NCI-H1694 (cell line): ENCODE results near the gene FOXC1.

Experiments
- DNase-seq: peaks from one replicate; lab custom pipeline; 2025; lab: John Stamatoyannopoulos, UW

FOXC1 gene

DNA sequence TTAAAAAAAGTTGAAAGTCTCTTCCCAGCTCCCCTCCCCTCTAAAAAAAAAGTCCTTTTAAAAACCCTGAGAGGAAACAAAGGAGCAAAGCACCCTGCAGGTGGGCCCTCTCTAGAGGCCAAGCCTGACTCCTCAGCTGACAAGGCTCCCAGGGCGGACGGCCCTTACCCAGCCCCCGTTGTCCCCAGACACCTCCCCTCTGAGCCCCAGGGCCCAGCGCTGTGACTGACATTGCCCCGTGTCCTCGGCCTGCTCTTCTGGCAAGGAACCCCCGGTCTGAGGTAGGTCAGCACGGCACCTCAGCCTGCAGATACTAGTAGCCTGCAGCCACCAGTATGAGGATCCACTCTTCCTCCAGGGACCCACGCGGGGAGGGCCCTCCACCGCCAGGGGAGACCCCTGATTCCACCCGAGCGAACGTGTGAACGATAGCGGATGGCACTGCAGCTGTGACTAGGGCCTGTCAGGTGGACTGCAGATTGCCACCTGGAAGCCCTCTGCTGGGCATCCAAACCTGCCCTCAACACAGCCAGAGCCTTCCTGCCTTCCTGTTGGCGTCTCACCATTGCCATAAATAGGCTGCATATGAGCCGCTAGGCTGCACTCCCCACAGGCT, 34.2 kb downstream of the FOXC1 start:
- no peak for DNase-seq

DNA sequence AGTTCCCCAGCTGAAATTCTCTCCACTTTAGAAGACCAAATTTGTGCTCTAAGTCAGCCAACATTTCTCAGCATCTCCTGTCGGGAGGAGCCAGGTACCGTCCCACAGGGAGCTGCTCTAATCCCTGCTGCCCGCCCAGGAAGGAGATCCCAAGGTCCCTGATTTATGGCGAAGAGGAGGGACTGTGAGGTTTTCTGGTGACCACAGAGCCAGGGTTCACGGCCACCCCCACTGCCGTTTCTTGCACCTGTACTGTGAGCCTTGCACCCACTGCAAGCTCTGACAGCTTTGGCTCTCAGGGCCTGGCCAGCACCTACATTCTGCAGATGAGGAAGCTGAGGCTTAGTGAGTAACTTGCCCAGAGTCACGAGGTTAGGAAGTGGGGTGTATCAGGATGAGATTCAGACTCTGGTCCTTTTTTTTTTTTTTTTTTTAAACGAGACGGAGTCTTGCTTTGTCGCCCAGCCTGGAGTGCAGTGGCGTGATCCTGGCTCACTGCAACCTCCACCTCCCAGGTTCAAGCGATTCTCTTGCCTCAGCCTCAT, 34.9 kb downstream of the FOXC1 start:
- no peak for DNase-seq

DNA sequence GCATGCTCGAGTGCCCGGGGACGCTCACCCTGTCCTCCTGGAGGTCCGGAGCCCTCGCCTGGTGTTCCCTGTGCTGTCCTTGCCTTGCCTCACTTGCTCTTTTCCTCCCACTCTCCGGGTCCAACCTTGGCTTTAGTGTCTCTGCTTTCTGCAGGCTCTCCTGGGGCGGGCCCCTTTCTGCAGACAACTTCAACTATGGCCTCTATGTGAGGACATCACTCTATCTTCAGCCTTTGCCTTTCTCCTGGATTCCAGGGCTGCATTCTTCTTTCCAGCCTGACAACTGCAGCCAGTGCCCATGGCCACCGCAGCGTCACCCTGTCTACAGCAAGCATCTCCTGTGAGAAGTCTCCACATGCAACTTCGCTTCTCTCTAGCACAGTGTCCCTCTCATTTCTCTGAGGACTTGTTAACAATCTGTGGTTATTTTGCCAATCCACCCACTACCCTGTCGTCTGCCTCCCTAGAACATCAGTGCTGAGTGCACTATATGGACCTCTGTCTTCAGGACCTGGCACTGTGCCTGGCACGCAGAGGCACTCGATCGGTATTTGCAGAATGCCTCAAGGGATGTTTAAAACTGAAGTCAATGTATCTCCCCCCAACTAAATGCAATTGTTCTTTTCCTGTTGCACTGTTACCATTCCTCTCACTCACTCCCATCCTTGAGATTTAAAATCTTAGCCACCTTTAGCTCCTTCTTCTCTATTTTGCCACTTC, 35.9 kb downstream of the FOXC1 start:
- DNase-seq = no peak

DNA sequence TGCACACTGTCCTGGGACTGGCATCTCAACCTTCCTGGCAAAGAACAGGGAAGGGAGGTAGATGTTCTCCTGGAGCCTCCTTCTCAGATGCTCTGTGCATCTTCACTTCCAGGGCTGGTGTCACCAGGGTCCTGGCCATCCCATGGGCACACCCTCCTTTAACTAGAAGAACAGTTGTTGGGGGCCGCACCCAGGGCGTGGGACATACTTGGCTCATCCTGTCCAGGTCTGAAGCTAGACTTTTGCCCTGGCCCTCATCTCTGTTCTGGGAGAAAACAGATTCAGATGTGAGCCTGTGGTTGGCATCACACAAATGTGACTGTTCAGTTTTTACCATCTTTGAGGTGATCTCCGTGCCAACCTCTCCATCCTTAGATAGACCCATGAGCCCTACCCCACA, 41.6 kb downstream of the FOXC1 start:
- DNase-seq = no peak

DNA sequence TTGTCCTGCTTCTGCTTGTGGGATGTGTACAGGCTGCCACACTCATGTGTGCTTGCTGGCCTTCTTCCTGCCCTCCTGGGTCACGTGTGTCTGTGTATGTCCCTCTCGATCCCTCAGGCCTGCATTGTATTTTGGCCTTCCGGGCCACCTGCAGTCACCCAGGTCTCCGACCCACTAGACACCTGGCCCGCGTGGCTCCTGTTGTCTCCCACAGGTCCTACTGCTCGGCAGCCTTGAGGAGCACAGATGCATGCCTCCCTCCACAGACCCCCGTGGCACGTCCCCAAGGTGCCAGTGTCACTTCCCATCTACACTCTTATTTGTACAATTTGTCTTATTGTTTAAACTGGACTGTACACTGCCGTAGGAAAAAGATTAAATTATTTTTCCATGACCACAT, 43.1 kb downstream of the FOXC1 start:
- DNase-seq = no peak

DNA sequence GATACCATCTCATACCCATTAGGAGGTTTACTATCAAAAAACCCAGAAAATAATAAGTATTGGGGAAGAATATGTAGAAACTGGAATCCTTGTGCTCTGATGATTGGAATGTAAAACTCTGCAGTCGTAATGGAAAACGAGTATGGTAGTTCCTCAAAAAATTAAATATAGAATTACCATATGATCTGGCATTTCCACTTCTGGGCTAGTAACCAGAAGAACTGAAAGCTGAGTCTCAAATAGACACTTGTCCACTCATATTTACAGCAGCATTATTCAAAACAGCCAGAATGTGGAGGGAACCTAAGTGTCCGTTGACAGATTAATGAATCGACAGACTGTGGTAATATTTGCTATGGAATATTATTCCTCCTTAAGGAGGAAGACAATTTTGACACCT, 44.3 kb downstream of the FOXC1 start:
- DNase-seq = no peak

DNA sequence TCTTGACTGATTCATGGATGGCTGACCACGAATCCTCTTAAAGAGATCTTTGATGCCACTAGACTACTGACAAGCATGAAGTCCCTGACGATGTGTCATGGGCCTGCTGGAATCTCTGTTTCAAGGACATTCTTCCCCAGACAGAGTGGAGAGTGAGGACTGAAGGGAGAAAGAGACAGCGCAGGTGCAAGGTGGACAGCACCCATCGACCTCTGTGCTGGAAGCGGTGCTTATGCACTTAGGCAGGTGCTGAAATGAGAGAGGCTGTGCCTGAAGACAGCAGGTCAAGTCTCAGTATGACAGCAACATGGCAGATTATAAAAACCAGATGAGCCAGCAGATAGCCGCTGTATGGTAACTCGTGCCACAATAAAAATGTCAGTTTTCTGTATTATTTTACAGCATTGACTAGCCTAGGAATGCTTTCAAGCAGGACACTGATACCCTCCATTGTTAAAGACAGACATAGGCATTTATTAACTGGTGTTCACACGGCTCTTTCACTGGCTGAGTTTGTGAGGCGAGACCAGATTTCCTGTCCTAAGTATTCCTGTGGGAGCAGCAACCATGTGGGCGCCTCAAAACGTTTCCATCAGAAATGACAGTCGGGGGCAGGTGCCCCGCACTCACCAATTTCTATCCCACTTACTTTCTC, 47.5 kb downstream of the FOXC1 start:
- DNase-seq = no peak

DNA sequence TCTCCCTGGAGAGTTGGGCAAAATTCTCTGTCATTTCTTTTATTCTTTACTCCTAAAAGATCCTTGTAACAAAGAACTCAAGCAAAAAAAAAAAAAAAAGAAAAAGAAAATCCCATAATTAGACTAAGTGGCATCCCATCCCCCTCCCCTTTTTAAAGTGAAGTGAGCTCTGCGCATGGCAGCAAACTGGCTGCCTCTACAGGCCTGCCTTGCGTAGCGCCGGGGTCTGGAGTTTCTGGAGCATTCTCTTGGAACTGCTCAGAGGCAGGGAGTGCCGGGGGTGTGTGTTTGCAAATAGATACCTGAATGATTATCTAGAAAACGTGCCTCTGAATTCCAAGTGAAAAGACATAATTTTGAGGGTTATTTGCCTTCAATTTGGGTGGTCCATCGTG, 48.1 kb downstream of the FOXC1 start:
- DNase-seq = no peak

DNA sequence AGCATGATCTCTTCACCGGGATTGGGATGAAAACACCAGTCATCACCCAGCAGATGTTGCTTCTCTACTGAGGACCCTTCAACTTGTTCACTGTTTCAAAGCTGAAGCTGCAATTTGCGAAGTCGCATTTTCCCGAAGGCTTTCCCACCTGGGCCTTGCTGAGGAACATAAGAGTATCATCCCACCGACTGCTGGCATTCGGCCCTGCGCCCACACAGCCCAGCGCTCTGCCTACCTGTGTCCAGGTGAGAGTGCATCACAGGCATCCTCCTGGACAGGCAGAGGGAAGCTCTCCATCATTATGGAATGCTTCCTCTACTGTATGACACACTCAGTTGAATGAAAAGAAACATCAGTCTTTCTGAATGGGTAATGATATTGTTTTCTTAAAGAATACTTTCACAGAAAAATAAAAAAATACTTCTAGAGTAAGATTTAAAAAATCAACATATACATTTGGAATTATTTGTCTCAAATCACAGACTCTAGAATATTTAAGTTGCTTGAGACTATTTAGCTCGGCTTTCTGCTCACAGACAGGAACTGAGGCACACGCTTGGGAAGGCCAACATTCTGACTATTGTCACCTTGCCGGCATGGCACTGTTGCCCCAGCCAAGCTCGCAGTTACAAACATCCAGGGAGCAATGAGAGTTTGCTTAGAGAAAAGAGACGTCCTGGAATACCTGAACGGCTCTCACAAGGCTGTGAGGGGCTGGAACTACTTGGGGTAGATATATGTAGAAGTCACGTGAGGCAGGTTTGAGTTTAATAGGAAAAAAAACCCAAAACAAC, 48.7 kb downstream of the FOXC1 start:
- DNase-seq = no peak

DNA sequence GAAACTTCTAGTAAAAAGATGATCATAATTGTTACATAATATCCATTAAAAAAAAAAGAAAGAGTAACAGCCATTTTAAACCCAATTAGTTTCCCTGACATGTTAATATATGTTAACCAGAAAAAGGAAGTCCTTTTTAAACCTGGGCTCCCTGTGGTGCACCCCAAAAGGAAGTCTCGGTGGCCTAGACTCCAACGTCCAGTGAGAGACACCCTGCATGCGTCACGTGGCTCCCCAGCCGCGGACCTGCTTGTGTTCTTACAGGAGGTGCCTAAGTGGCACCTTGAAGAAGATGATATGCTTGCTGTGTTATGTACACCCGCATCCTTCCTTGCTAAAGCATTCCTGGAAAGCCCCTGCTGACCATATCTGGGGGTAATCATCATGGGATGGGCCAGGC, 50.1 kb downstream of the FOXC1 start:
- DNase-seq = no peak

DNA sequence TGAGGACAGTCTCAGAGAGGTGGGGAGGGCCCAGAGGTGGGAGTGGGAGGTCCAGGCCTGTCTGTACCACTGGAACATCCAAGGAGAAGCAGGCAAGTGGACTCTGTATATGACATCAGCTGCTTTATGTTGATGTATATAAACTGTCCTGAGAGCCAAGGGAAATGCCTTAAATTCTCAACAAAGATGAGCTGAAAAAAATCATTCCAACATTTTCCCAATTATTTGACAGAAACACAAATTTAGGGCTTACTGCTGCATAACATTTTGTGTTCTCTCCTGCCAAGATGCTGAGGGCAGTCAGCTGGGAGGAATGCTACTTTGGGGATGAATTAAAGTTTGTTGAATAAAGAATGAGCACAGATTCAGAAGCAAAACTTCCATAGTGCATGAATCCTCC, 52.8 kb downstream of the FOXC1 start:
- DNase-seq = no peak
